Nephron (organoid): ENCODE results near the gene GMDS.

Experiments used
- H3K27ac Mint-ChIP-seq, 3 experiments: 2 replicates each; pipeline ENCODE4 v1.8.0; 2020; ENCODE audit warnings: mixed read lengths in 3 of 3, mild to moderate bottlenecking in 2 of 3, moderate library complexity in 1 of 3
- H3K27me3 Mint-ChIP-seq: 2 replicates; pipeline ENCODE4 v1.8.0; 2021; ENCODE audit warnings: low read depth, mild to moderate bottlenecking, moderate library complexity, mixed read lengths
- H3K36me3 Mint-ChIP-seq: 2 replicates; pipeline ENCODE4 v1.8.0; 2020; ENCODE audit warnings: low read depth, mixed read lengths
- H3K4me1 Mint-ChIP-seq: 2 replicates; pipeline ENCODE4 v1.8.0; 2020; ENCODE audit warnings: mixed read lengths
- H3K4me3 Mint-ChIP-seq, 3 experiments: 2 replicates each; pipeline ENCODE4 v1.8.0; 2020; ENCODE audit warnings: mild to moderate bottlenecking in 3 of 3, mixed read lengths in 3 of 3, moderate library complexity in 2 of 3
- H3K9me3 Mint-ChIP-seq: 2 replicates; pipeline ENCODE4 v1.8.0; 2020; ENCODE audit warnings: mixed read lengths
- TF ChIP-seq, protein P1 (sequence below), 3 experiments: fragments of 200-600 bp; sonication (generic); IDR thresholded peaks; one replicate each; pipeline ENCODE4 v1.5.0; 2021; ENCODE audit warnings: antibody characterized with exemption in 3 of 3; ENCODE audit not compliant: unreplicated experiment in 3 of 3

GMDS gene

DNA sequence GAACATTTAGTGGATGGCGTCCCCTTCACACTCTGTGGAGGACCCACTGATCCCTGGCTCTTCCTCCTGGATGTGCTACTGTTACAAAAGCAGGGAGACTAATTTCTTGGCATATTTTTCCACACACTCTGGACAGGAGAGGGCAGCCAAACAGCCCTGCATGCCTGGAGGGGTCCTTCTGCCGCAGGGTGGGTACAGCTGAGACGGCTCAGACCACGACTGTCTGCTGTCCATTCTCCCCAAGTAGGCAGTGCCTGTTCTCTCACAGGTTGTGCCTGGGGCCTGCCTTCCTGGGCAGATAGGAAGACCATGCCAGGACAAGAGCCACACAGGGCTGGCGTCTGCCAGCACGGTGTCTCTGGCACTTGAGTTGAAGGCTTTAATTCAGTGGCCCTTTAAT is 375.6 kb downstream of the GMDS start:
- peaks cover 69% of the 10 kb centered on the region for H3K27me3 Mint-ChIP-seq
- H3K27ac Mint-ChIP-seq, result peak overlapping the region; percentile 15 to 81 (median 77)
- no peaks in the 10 kb centered on the region for H3K9me3 Mint-ChIP-seq
- H3K4me3 Mint-ChIP-seq, result no peak overlapping the region
- no peaks in the 10 kb centered on the region for H3K36me3 Mint-ChIP-seq
- TF ChIP-seq, protein P1, sequence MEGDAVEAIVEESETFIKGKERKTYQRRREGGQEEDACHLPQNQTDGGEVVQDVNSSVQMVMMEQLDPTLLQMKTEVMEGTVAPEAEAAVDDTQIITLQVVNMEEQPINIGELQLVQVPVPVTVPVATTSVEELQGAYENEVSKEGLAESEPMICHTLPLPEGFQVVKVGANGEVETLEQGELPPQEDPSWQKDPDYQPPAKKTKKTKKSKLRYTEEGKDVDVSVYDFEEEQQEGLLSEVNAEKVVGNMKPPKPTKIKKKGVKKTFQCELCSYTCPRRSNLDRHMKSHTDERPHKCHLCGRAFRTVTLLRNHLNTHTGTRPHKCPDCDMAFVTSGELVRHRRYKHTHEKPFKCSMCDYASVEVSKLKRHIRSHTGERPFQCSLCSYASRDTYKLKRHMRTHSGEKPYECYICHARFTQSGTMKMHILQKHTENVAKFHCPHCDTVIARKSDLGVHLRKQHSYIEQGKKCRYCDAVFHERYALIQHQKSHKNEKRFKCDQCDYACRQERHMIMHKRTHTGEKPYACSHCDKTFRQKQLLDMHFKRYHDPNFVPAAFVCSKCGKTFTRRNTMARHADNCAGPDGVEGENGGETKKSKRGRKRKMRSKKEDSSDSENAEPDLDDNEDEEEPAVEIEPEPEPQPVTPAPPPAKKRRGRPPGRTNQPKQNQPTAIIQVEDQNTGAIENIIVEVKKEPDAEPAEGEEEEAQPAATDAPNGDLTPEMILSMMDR (IDR thresholded peaks at IDR 0.05; ENCODE audit: unreplicated experiment in 3 of 3), result no peak
- H3K4me1 Mint-ChIP-seq, result peaks cover 63% of the 10 kb centered on the region

DNA sequence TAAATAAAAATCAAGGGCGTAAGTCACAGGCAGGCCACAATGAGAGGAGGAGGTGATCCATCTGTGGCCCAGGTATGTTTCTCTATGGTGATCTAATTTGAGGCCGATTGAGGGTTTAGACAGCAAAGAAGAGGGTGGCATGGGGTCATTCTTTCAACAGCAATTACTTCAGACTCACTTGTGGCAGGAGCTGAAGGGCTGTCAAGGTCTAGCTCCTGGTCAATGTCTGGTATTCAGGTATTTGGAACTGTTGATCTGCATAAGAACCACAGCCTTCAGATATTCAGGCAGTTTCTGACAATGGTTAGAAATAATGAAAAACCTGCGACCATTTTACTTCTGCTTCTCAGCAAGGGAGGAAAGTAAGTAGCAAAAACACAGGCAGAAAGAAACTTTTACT is 376.1 kb downstream of the GMDS start:
- peaks cover 73% of the 10 kb centered on the region for H3K27me3 Mint-ChIP-seq
- no peaks in the 10 kb centered on the region for H3K36me3 Mint-ChIP-seq
- no peak overlapping the region for H3K4me3 Mint-ChIP-seq
- H3K27ac Mint-ChIP-seq, result peak overlapping the region in 2 of 3 experiments; percentile 1 to 14
- peaks cover 67% of the 10 kb centered on the region for H3K4me1 Mint-ChIP-seq
- H3K9me3 Mint-ChIP-seq, result no peaks in the 10 kb centered on the region
- TF ChIP-seq, protein P1 (IDR thresholded peaks at IDR 0.05; ENCODE audit: unreplicated experiment in 3 of 3), result no peak

DNA sequence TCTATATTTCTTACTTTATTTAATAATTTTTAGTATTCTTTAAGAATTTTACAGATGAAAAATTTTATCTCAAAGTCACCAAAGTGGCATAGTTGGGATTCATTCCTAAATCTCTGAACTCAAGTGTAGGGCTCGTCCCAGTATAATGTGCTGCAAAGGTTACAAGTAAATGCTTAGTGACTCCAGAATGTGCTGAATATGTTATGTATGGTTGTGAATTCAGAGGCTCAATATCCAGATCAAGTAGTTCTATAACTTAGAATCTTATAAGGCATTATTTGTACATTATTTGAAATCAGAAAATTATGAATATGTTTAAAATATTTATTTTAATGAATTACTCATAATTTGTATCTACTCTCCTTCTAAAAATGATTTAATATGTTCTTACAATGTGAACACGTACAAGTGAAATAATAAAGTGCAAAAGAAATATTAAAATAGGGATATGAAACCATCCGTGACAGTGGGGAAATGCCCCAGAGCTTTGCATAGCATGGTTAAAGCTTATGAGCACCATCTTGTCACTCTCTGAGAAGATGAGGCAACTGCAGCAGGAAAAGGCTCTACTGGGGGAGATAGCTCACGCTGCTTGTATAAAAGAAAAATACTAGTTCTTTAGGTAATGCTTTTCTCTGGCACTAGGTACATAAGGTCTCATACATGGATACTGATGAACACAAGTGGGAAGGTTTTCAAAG is 376.7 kb downstream of the GMDS start:
- TF ChIP-seq, protein P1 (IDR thresholded peaks at IDR 0.05; ENCODE audit: unreplicated experiment in 3 of 3), result no peak
- H3K27ac Mint-ChIP-seq, result peak overlapping the region in 2 of 3 experiments; percentile 1 to 14

DNA sequence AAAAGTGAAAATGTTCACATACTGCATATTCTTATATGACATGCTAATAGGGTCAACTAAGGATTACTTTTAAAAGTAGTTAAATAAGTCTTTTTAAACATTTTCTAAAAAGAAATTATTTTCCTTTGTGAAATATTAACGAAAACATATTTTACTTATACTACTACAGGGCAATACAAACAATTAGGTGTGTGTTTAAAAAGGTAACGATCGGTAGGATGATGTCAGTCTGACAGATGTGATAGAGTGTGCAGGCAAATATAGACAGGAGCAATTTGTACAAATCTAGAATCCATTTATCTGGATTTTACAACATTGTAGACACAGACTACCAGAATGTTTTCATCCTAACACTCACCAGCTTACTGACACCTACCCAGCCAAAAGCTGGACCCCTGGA is 378.2 kb downstream of the GMDS start:
- H3K27ac Mint-ChIP-seq, result no peak overlapping the region
- H3K36me3 Mint-ChIP-seq, result no peaks in the 10 kb centered on the region
- peaks cover 60% of the 10 kb centered on the region for H3K27me3 Mint-ChIP-seq
- TF ChIP-seq, protein P1 (IDR thresholded peaks at IDR 0.05; ENCODE audit: unreplicated experiment in 3 of 3), result no peak
- H3K4me1 Mint-ChIP-seq, result peaks cover 50% of the 10 kb centered on the region
- H3K9me3 Mint-ChIP-seq, result no peaks in the 10 kb centered on the region
- H3K4me3 Mint-ChIP-seq, result no peak overlapping the region

More for the DNA sequence above, 376.7 kb downstream of the GMDS start:
- H3K4me1 Mint-ChIP-seq, result peaks cover 65% of the 10 kb centered on the region
- H3K36me3 Mint-ChIP-seq, result no peaks in the 10 kb centered on the region
- peaks cover 68% of the 10 kb centered on the region for H3K27me3 Mint-ChIP-seq
- no peaks in the 10 kb centered on the region for H3K9me3 Mint-ChIP-seq
- no peak overlapping the region for H3K4me3 Mint-ChIP-seq

DNA sequence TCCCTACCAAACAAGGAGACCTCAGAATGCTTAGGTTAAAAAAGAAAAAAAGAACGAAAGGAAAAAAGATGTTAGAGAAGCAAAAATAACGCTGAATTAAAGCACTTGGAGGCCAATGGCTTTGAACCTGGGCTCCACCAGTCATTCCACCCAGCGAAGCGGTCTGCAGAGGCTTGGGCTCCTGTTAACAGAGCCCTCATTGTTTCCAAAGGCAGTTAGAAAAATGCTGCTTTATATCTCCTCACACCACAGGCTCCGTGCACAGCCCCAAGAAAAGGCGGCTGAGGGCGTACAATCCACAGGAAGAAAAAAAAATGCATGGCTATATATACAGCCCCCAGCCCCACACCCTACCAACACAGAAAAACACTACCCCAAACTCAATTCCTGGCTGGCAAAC is 379.8 kb downstream of the GMDS start:
- Mint-ChIP-seq H3K9me3 (no peaks in the 10 kb centered on the region), H3K36me3 (no peaks in the 10 kb centered on the region), H3K27ac (peak overlapping the region in 1 of 3 experiments; percentile 10), H3K4me3 (no peak overlapping the region), H3K27me3 (peaks cover 59% of the 10 kb centered on the region), H3K4me1 (peaks cover 34% of the 10 kb centered on the region)
- TF ChIP-seq, protein P1 (IDR thresholded peaks at IDR 0.05; ENCODE audit: unreplicated experiment in 3 of 3), result no peak

DNA sequence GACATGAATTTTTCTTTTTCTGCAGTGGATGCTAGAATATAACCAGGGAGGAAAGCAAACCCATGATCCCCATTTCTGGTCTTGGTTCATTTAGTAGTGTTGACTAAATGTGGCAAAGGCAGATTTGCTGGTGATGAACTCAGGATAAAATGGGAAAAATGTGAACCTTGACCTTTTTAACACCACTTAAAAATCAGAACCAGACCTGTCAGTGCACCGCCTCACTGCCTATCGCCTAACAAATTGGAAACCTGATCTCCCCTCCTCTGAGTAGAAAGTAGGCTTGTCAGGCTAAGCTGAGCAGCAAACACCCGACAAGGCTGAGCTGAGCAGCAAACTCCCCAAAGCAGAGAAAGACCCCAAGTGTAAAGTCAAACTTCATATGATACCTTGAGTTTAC is 380.9 kb downstream of the GMDS start:
- Mint-ChIP-seq H3K4me3 (no peak overlapping the region), H3K27ac (peak overlapping the region in 2 of 3 experiments; percentile 25 to 64), H3K9me3 (no peaks in the 10 kb centered on the region), H3K27me3 (peaks cover 50% of the 10 kb centered on the region), H3K36me3 (no peaks in the 10 kb centered on the region), H3K4me1 (peaks cover 24% of the 10 kb centered on the region)
- TF ChIP-seq, protein P1 (IDR thresholded peaks at IDR 0.05; ENCODE audit: unreplicated experiment in 3 of 3), result no peak
